ENCODE measurements around the gene SOWAHA. TPM values are rescaled to one million over a fixed set of nuclear protein-coding genes. Genes with fewer than 3 reads are reported as not detected.
A peak's percentile ranks its signal among the peaks of the same experiment; 100 is the strongest.

Gene SOWAHA
- total and polyA plus RNA-seq, 10 of the 15 experiments (the other 5 are each of a cell fraction or from before 2014, with no cell fraction given), result 0.02 to 0.37 (median 0.05) TPM; not detected in 4

- TF ChIP-seq ZNF687 (IDR thresholded peaks at IDR 0.05) (no peak), ZBTB33 (IDR thresholded peaks at IDR 0.05) (no peak), KDM1A (IDR thresholded peaks at IDR 0.05; ENCODE audit: borderline replicate concordance) (no peak), STAT1 (conservative IDR thresholded peaks at IDR 0.05) (no peak), SPI1 (IDR thresholded peaks at IDR 0.05; ENCODE audit: borderline replicate concordance, insufficient read depth, low read depth, low read length) (no peak), MXI1 (IDR thresholded peaks at IDR 0.05; ENCODE audit: low read depth, low read length) (peak; percentile 32; the same call in 1 of the 2 replicates), MYC (IDR thresholded peaks at IDR 0.05; ENCODE audit: insufficient read depth, insufficient read length, insufficient replicate concordance, low read length, severe bottlenecking) (peak; percentile 44), ZBTB40 (IDR thresholded peaks at IDR 0.05; ENCODE audit: borderline replicate concordance) (no peak), SMAD1 (IDR thresholded peaks at IDR 0.05; ENCODE audit: low read depth, partially characterized antibody) (no peak)
- TF ChIP-seq, protein P1, sequence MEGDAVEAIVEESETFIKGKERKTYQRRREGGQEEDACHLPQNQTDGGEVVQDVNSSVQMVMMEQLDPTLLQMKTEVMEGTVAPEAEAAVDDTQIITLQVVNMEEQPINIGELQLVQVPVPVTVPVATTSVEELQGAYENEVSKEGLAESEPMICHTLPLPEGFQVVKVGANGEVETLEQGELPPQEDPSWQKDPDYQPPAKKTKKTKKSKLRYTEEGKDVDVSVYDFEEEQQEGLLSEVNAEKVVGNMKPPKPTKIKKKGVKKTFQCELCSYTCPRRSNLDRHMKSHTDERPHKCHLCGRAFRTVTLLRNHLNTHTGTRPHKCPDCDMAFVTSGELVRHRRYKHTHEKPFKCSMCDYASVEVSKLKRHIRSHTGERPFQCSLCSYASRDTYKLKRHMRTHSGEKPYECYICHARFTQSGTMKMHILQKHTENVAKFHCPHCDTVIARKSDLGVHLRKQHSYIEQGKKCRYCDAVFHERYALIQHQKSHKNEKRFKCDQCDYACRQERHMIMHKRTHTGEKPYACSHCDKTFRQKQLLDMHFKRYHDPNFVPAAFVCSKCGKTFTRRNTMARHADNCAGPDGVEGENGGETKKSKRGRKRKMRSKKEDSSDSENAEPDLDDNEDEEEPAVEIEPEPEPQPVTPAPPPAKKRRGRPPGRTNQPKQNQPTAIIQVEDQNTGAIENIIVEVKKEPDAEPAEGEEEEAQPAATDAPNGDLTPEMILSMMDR (IDR thresholded peaks at IDR 0.05 in 2 of 3, conservative IDR thresholded peaks at IDR 0.05 in 1 of 3; ENCODE audit: control insufficient read depth in 2 of 3, extremely low read depth in 1 of 3, insufficient read depth in 1 of 3, low read depth in 3 of 3, low read length in 3 of 3), result peak; percentile 84 to 94 (median 89)
- TF ChIP-seq, protein P2, sequence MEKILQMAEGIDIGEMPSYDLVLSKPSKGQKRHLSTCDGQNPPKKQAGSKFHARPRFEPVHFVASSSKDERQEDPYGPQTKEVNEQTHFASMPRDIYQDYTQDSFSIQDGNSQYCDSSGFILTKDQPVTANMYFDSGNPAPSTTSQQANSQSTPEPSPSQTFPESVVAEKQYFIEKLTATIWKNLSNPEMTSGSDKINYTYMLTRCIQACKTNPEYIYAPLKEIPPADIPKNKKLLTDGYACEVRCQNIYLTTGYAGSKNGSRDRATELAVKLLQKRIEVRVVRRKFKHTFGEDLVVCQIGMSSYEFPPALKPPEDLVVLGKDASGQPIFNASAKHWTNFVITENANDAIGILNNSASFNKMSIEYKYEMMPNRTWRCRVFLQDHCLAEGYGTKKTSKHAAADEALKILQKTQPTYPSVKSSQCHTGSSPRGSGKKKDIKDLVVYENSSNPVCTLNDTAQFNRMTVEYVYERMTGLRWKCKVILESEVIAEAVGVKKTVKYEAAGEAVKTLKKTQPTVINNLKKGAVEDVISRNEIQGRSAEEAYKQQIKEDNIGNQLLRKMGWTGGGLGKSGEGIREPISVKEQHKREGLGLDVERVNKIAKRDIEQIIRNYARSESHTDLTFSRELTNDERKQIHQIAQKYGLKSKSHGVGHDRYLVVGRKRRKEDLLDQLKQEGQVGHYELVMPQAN (conservative IDR thresholded peaks at IDR 0.05), result peak; percentile 79
Measured at GRCh38 chr5:132829742-132830435, 16.8 kb downstream of the SOWAHA start (continued).

Data from GM12878 (cell line).